Measurements from ENCODE around the gene RIMKLB.
"Not testable (repeated sequence)": the region's sequence is repeated elsewhere in the genome, so short reads cannot be mapped to it uniquely, and the experiment has no call there.

RIMKLB gene

GRCh38 chr12:8696442-8697090 is 1.2 kb upstream of the RIMKLB start:
- DNase-seq: no peak

DNA sequence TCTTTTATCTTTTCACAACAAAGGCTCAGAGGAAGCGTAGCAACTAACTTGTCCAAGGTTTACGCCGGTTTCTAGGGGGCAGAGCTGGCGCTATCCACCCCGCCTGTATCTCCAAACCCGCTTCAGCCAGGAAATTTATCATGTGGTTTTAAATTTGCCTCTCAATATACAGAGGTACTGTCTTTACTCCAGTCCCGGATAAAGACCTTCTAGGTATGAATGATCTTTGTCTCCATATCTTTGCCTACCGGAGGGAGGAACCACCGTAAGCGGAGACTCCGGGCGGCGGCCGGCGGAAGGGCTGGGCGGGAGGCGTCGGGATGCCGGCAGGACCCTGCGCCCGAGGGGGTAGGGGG is 693 bp upstream of the RIMKLB start:
- DNase-seq: peak; percentile 67

- peak; percentile 69 for DNase-seq
Measured at GRCh38 chr12:8698132-8698851, 501 bp downstream of the RIMKLB start.

- no peak for DNase-seq
Measured at GRCh38 chr12:8698879-8699278, 1.1 kb downstream of the RIMKLB start.

GRCh38 chr12:8699714-8700113 is 1.9 kb downstream of the RIMKLB start:
- no peak for DNase-seq

DNA sequence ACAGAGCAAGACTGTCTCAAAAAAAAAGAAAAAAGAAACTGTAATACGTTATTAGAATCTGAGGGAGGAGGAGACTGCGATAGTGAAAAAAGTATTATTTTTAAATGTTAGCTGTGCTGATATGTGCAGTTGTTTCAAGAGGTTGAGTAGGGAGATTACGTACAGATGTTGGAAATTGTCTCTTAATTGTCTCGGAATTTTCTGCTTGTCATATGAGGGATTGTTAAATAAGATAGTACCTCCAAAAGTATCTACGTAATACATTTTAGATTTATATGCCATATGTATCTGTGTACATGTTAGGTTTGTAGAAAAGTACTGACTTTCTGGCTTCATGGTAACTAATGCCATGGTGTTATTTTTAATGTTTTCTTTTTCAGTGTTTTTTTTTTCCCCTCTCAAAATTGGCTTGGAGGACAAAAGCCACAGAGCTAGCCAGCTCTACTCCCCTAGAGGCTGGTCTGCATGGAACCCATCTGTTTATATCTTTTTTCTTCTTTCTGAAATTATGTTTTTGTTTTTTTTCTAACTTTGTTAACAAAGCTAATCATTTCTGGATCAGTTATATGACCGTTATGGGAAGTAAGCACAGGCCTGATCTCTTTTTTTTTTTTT is 3.4 kb downstream of the RIMKLB start:
- no peak for DNase-seq

- no peak for DNase-seq
Measured at GRCh38 chr12:8702159-8702558, 4.4 kb downstream of the RIMKLB start.

DNA sequence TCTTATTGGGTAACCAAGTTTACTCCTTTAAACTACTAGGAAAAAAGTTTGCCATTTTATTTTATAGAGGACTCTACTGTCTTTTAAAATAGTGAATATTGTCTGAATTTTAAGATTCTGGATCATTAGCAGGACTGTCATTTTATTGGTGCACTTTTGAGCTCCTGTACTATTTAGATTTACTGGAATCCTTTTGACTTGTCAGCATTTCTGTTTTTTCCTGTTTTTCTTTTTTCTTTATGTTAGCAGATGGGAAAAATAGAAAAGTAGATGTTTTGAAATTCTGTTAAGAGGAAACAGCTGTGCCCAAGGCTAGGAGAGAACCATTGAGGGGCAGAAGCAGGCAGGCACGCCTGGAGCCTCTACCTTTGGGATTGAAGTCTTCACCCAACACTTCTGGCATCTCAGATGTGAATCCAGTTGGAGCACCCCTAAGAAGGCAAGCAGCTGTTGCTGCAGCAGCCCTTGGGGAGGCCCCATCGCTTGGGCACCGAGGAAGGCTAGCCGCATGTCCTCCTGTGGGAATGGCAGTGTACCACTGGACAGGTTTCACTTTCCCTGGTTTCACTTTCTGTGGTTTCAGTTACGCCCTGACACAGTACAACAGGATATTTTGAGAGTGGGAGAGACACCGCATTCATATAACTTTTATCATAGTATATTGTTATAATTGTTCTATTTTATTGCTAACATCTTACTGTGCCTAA is 11.5 kb downstream of the RIMKLB start:
- DNase-seq: no peak

- no peak for DNase-seq
Measured at GRCh38 chr12:8712572-8712971, 14.8 kb downstream of the RIMKLB start.

GRCh38 chr12:8722286-8722800 is 24.6 kb downstream of the RIMKLB start:
- DNase-seq: no peak

DNA sequence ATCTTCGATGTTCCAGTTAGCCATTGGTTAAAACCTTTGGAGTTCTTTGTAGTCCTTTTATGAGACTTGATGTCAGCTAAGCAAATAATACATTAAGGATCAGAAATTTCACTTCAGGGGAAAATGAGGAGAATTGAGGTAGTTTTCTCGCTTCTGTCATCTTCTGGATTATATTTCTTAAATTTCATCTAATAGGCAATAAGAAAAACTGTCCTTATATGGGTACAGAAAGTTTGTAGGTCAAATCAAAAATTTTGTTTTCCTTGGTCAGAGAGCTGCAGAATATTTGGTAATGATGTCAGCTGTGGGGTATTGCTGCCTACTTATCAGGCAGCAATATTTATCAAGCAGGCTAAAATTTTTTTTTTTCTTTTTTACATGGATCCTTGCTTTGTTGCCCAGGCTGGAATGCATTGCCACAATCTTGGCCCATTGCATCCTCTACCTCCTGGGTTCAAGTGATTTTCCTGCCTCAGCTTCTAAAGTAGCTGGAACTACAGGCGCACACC is 37.1 kb downstream of the RIMKLB start:
- DNase-seq: no peak

GRCh38 chr12:8742501-8742900 is 44.7 kb downstream of the RIMKLB start:
- DNase-seq: no peak

DNA sequence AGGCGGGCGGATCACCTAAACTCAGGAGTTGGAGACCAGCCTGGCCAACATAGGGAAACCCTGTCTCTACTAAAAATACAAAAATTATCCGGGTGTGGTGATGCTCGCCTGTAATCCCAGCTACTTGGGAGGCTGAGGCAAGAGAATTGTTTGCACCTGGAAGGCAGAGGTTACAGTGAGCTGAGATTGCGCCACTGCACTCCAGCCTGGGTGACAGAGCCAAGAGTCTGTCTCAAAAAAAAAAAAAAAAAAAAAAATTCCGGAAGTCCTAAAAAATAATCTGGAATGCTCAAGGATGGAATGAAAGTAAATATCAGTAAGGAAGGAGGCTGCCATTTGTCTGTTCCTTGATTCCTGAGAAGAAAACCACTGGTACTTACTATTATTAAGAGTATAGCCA is 45.3 kb downstream of the RIMKLB start:
- DNase-seq: not testable (repeated sequence)

- DNase-seq: not testable (repeated sequence)
Measured at GRCh38 chr12:8745631-8746030, 47.8 kb downstream of the RIMKLB start.

DNA sequence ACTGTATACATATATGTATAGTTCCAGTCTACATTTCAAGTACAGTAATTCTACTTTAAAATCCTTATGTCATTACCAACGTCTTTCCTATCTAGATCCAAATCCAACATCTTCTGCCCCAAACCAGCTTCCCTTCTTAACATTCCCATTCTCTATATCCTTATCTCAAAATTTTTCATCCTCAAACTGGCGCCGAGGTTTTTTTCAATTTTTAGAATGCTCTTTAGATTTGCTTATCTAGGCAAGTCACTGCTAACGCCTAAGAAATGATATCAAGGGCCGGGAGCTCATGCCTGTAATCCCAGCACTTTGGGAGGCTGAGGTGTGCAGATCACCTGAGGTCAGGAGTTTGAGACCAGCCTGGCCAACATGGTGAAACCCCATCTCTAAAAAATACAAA is 48.3 kb downstream of the RIMKLB start:
- DNase-seq: no peak

- not testable (repeated sequence) for DNase-seq
Measured at GRCh38 chr12:8760076-8760475, 62.3 kb downstream of the RIMKLB start.

GRCh38 chr12:8762701-8763100 is 64.9 kb downstream of the RIMKLB start:
- DNase-seq: not testable (repeated sequence)

DNA sequence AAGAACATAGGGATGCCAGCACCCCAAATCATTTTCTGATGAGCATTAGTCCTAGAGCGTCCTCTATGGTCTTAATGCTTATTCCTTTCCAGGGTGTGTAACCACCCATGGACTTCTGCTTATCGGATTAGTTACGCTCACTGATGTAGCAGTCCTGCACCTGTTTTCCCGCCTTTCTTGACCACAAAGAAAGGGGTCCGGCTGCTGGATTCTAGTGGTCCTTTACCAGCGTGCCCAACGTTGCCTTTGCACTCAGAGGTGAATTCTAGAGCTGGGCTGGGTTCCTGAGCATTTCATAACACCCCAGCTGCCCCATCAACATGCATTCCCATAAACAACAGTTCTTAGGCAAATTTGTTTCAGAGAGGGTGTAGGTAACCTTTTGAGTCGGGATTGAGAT is 68.3 kb downstream of the RIMKLB start:
- not testable (repeated sequence) for DNase-seq

DNA sequence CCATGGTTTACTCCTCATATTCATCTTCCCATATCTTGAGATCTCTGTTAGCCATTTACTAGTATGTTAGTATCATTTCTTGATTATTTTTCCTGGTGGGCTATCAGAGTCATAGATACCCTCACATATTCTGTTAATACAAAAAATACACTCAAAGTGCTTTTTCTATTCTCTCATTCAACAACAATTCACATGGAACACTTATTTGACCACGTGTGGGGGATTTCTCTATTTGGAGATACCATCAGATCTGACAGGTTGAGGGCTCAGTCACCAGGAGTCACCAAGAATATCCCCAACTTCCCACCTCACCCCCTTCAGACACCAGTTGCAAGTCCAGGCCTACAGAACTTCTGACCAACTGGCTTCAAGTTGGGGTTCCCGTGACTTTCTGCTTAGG is 72.7 kb downstream of the RIMKLB start:
- DNase-seq: no peak

- no peak for DNase-seq
Measured at GRCh38 chr12:8771072-8771471, 73.3 kb downstream of the RIMKLB start.

DNA sequence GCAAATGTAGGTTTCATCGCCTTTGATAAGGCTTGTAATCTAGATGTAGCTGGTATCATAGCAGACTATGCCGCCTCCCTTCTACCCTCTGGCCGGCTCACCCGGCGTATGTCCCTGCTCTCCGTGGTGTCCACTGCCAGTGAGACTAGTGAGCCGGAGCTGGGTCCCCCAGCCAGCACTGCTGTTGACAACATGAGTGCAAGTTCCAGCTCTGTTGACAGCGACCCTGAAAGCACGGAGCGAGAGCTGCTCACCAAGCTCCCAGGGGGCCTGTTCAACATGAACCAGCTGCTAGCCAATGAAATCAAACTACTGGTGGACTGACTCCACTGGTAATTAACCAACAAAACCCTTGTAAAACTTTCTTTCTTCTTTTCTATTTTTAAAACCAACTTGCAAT is 75.7 kb downstream of the RIMKLB start:
- no peak for DNase-seq

GRCh38 chr12:8779281-8779680 is 81.5 kb downstream of the RIMKLB start:
- DNase-seq: no peak

DNA sequence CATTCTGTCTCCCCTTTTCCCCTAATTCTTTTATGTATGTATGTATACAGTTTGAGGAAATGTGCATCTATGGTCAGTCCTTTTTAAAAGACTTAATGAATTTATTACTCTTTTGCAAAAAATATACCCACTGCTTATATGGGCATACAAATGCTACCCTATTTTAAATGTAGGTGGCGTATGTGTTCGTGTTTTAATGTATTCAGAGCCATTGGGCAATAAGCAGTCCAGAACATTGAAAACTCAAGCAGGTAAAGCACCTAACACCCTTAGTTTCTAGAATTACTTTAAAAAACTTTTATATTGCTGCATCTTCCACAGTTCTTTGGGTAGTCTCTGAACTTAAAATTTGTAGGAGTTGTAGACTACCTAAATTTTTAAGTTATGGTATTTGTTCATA is 82.1 kb downstream of the RIMKLB start:
- no peak for DNase-seq

Measured in NCI-H510A (cell line).